Fibroblast of pulmonary artery (primary cell): Measurements from ENCODE around the gene HOXC10.
A peak's percentile ranks its signal among the peaks of the same experiment; 100 is the strongest.

ENCODE experiments used
- DNase-seq: peaks from one replicate; pipeline ENCODE4 v3.0.0-alpha.2; 2010; ENCODE audit warnings: low read depth
- H3K4me3 ChIP-seq: replicated peaks from 2 replicates; pipeline ENCODE4 v1.5.1; 2011; ENCODE audit warnings: low read depth, mild to moderate bottlenecking, control low read depth, low read length, moderate library complexity
- TF ChIP-seq, protein P1 (sequence below): IDR thresholded peaks from 2 replicates; pipeline ENCODE4 v1.5.1; 2011; ENCODE audit warnings: mild to moderate bottlenecking, control low read depth, low read length, inconsistent platforms; ENCODE audit errors: missing control alignments

The HOXC10 gene

GRCh38 chr12:53995378-53996239 lies 10.7 kb downstream of the HOXC10 start:
- DNase-seq: no peak
- TF ChIP-seq, protein P1, sequence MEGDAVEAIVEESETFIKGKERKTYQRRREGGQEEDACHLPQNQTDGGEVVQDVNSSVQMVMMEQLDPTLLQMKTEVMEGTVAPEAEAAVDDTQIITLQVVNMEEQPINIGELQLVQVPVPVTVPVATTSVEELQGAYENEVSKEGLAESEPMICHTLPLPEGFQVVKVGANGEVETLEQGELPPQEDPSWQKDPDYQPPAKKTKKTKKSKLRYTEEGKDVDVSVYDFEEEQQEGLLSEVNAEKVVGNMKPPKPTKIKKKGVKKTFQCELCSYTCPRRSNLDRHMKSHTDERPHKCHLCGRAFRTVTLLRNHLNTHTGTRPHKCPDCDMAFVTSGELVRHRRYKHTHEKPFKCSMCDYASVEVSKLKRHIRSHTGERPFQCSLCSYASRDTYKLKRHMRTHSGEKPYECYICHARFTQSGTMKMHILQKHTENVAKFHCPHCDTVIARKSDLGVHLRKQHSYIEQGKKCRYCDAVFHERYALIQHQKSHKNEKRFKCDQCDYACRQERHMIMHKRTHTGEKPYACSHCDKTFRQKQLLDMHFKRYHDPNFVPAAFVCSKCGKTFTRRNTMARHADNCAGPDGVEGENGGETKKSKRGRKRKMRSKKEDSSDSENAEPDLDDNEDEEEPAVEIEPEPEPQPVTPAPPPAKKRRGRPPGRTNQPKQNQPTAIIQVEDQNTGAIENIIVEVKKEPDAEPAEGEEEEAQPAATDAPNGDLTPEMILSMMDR: no peak
- peak overlapping the region; percentile 34 for H3K4me3 ChIP-seq

- H3K4me3 ChIP-seq: no peak overlapping the region
- no peak for DNase-seq
- TF ChIP-seq, protein P1: no peak
These were observed 11.6 kb downstream of the HOXC10 start for GRCh38 chr12:53996240-53997203.

DNA sequence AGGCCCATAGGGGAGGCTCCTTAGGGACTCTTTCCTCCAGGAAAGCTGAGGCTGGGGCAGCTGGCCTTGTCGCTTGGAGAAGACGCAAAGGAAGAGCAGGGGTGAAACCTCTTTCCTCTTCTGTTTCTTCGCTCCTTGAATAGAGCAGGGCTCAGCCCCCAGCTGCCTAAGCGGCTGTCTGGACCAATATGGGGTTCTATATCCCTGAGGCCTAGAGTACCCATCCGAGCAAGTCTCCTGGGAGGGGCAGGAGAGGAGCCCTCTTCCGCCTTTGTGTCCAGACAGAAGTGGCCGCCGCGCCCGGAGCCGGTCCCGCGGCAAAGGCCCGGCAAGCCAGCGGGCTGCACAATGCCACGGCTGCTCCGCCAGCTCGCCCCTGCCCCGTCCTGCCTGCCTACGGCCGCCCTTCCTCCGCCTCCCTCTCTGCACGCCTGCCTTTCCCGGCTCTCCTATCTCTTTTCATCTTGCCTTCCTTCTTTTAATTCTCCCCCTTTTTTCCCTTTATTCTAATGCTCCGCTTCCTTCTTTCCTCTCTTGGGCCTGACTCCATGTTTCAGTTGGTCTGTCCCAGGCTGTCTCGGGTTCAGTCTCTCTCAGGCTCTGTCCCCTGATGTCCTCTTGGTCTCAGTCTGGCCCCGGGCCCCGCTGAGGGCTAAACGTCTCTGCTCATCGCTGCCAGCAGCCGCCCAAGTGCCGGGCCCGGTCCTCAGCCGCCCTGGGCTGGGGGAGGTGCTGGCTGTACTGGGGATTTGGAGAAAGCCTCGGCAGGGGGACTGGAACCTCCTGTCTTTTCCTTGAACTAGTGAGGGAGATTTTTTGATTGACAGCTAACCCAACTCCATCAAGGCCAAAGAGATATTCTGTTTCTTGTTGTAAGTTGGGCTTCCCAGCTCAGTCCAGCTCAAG lies 12.5 kb downstream of the HOXC10 start:
- TF ChIP-seq, protein P1: no peak
- DNase-seq: no peak
- H3K4me3 ChIP-seq: no peak overlapping the region

- no peak overlapping the region for H3K4me3 ChIP-seq
- no peak for DNase-seq
- TF ChIP-seq, protein P1: no peak
These were observed 13.4 kb downstream of the HOXC10 start for GRCh38 chr12:53998110-53998899.

DNA sequence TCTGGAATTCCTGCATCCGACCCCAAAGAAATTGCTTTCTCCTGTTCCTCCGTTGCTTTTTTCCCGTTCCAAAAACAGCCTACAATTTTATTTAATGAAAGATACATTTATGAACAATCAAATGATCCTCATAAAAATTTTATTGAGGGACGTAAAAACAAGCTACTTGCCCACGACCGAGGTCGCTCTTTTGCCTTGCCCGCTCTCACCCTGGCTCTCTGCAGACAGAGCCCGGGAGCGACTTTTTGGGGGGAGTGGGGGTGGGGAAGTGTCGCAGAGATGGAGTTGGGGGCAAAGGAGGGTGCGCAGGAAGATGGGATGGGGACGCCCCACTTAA lies 13.9 kb downstream of the HOXC10 start:
- H3K4me3 ChIP-seq: no peak overlapping the region
- DNase-seq: no peak
- TF ChIP-seq, protein P1: no peak
